Heart right ventricle (tissue), 16 donors: ENCODE measurements around the gene ZNF747. TPM values are rescaled to one million over a fixed set of nuclear protein-coding genes. Genes with fewer than 3 reads are reported as not detected.

Experiments used
- ATAC-seq, 8 donors: fragments of 200-7000 bp; cut with Tn5 transposase; one replicate each; pipeline ENCODE4 v1.9.1; 2020; ENCODE audit warnings: mild to moderate bottlenecking in 8 of 8, moderate library complexity in 8 of 8, moderate number of reproducible peaks in 1 of 8
- DNase-seq, 2 donors: peaks; one replicate each; pipeline ENCODE4 v3.0.0-alpha.2; 2020
- H3K27ac ChIP-seq, 10 donors: fragments of 200-600 bp; sonication (generic) in 2 of 10; one replicate each; pipeline versions ENCODE4 v1.5.0 to v1.8.0; 2020 to 2022; ENCODE audit warnings: mild to moderate bottlenecking in 3 of 10
- H3K27me3 ChIP-seq, 7 donors: fragments of 200-600 bp; one replicate each; pipeline ENCODE4 v1.8.0; 2021 to 2022; ENCODE audit warnings: mild to moderate bottlenecking in 2 of 7
- H3K36me3 ChIP-seq, 9 donors: fragments of 200-600 bp; sonication (generic) in 1 of 9; one replicate each; pipeline versions ENCODE4 v1.5.0 to v1.8.0; 2020 to 2022; ENCODE audit warnings: mild to moderate bottlenecking in 2 of 9
- H3K4me1 ChIP-seq, 9 donors: fragments of 200-600 bp; sonication (generic) in 1 of 9; one replicate each; pipeline versions ENCODE4 v1.5.0 to v1.8.0; 2020 to 2022; ENCODE audit warnings: mild to moderate bottlenecking in 4 of 9
- H3K4me3 ChIP-seq, 10 donors: fragments of 200-600 bp; sonication (generic) in 2 of 10; one replicate each; pipeline versions ENCODE4 v1.5.0 to v1.8.0; 2020 to 2022; ENCODE audit warnings: mild to moderate bottlenecking in 7 of 10, moderate library complexity in 2 of 10
- H3K9me3 ChIP-seq, 11 donors: fragments of 200-600 bp in 10 of 11; sonication (generic) in 2 of 11; one replicate each; pipeline versions ENCODE4 v1.5.0 to v1.8.0; 2013 to 2022; ENCODE audit warnings: mild to moderate bottlenecking in 2 of 11, control low read depth in 1 of 11, moderate library complexity in 1 of 11
- CTCF ChIP-seq, 9 donors: fragments of 200-600 bp; sonication (generic) in 2 of 9; IDR thresholded peaks; one replicate each; pipeline versions ENCODE4 v1.5.0 to v1.8.0; 2021 to 2022; ENCODE audit warnings: antibody characterized with exemption in 9 of 9, mild to moderate bottlenecking in 5 of 9, moderate library complexity in 1 of 9
- WGBS, 2 donors: extraction: QIAGEN DNeasy Blood & Tissue Kit; methylation state at CpG; one replicate each; pipeline ENCODE4 v1.1.7; 2013; ENCODE audit warnings: inconsistent platforms in 1 of 2; 5-methylcytosine and 5-hydroxymethylcytosine counted together
- intact Hi-C, 10 donors: fragments of 100-400 bp; cut with DNase I; formaldehyde crosslinking; loops; one replicate each; pipeline versions ENCODE4 v1.11.1 to v1.14.2; 2022
- polyA plus RNA-seq, 2 donors: library from polyadenylated mRNA; stranded (reverse); fragments of 200-250 nt; gene quantifications; one replicate each; pipeline ENCODE4 v1.2.3, GENCODE V29; 2013
- total RNA-seq, 10 donors: library from RNA; stranded (reverse); fragmentation: NEBNext Ultra II Directional in 3 of 10; extraction: Animal tissue kit (Norgen Biotek cat#: 25700) in 3 of 10; gene quantifications; one replicate each; pipeline versions ENCODE4 v1.2.1 to v1.2.4, GENCODE V29; 2021 to 2023
- donor health status: Arrhythmogenic right ventricular cardiomyopathy.
- donor health status: ischemic (EF 13 %, LVEDD 7.1; RV severe dilation, severe dysfunction).
- donor health status: healthy with polysubstance abuse.
- donor health status: DM: no; HTN: yes; CAD: no.
- donor health status: DM: no; HTN: no; CAD: no.
- donor health status: ischemic (EF 25% LVEDD 6.9; RV normal size, moderate dysfunction).
- donor health status: ischemic (EF 25% LVEDD 5.7; RV mildly dilated, moderate dysfunction).
- donor health status: healthy.
- donor health status: DM: yes; HTN: yes; CAD: no.
- donor health status: Ischemic cardiomyopathy.
- donor health status: ischemic (EF 35%, LVEDD 5.7; RV mildly dilated, moderate dysfunction).
- donor health status: nonischemic (EF 11% LVEDD 7.7; RV severe dilation, severe dysfunction).
- donor health status: DM: yes; HTN: yes; CAD: no.
- donor health status: PGD.
- donor health status: ischemic (EF 29% LVEDD 5.4; RV normal size, mild dysfunction).
- donor health status: nonischemic (EF 23%, LVEDD 6.1; RV moderate dilation, normal function).

Gene ZNF747
- total and polyA plus RNA-seq, 12 donors = 8.5 to 14.3 (median 10.5) TPM

GRCh38 chr16:30554557-30555314 is 20.1 kb upstream of the ZNF747 start:
- WGBS, 2 donors = 94 to 96% methylated on average over 14 to 18 of the region's 18 CpGs
- Histone ChIP-seq H3K36me3 (peaks cover 0 to 40% (median 15%) of the 10 kb centered on the region in 9 donors), H3K9me3 (no peaks in the 10 kb centered on the region), H3K4me3 (no peak overlapping the region), H3K27me3 (no peaks in the 10 kb centered on the region), H3K27ac (peak overlapping the region in 2 of 10 donors; percentile 40 to 58), H3K4me1 (peaks cover 0 to 69% (median 48%) of the 10 kb centered on the region in 9 donors)
- no peak for DNase-seq
- intact Hi-C loops = no loop called here
- no peak for ATAC-seq
- no peak for TF ChIP-seq CTCF (IDR thresholded peaks at IDR 0.05)

- H3K4me1 ChIP-seq = peaks cover 0 to 69% (median 43%) of the 10 kb centered on the region in 9 donors
- WGBS, 2 donors = 81 to 86% methylated on average over 2 of the region's 2 CpGs
- H3K4me3 ChIP-seq = no peak overlapping the region
- no peak for TF ChIP-seq CTCF (IDR thresholded peaks at IDR 0.05)
- no peak for ATAC-seq
- intact Hi-C loops = loop anchor here in 1 of 10 donors (2.0 kb wide), 1 partner anchor 15 kb away; no protein-coding TSS in a partner anchor
- peak overlapping the region in 5 of 10 donors; percentile 35 to 68 (median 43) for H3K27ac ChIP-seq
- no peak for DNase-seq
- H3K27me3 ChIP-seq = no peaks in the 10 kb centered on the region
- H3K36me3 ChIP-seq = peaks cover 0 to 40% (median 15%) of the 10 kb centered on the region in 9 donors
- H3K9me3 ChIP-seq = no peaks in the 10 kb centered on the region
Measured at GRCh38 chr16:30553393-30553899, 18.8 kb upstream of the ZNF747 start.

- 74 to 78% methylated on average over 4 of the region's 4 CpGs for WGBS, 2 donors
- no peak overlapping the region for H3K4me3 ChIP-seq
- H3K27ac ChIP-seq = peak overlapping the region in 9 of 10 donors; percentile 2 to 68 (median 38)
- H3K9me3 ChIP-seq = no peaks in the 10 kb centered on the region
- H3K36me3 ChIP-seq = peaks cover 0 to 40% (median 15%) of the 10 kb centered on the region in 9 donors
- H3K4me1 ChIP-seq = peaks cover 0 to 70% (median 43%) of the 10 kb centered on the region in 9 donors
- DNase-seq (no peak), ATAC-seq (no peak)
- intact Hi-C loops = loop anchor here in 1 of 10 donors (2.0 kb wide), 1 partner anchor 14 kb away; no protein-coding TSS in a partner anchor
- H3K27me3 ChIP-seq = no peaks in the 10 kb centered on the region
- no peak for TF ChIP-seq CTCF (IDR thresholded peaks at IDR 0.05)
Measured at GRCh38 chr16:30552956-30553355, 18.3 kb upstream of the ZNF747 start.

GRCh38 chr16:30551781-30552180 is 17.1 kb upstream of the ZNF747 start:
- Histone ChIP-seq H3K36me3 (peaks cover 0 to 40% (median 15%) of the 10 kb centered on the region in 9 donors), H3K27ac (peak overlapping the region in 8 of 10 donors; percentile 2 to 68 (median 40)), H3K27me3 (no peaks in the 10 kb centered on the region), H3K4me3 (no peak overlapping the region), H3K4me1 (peaks cover 0 to 62% (median 33%) of the 10 kb centered on the region in 9 donors), H3K9me3 (no peaks in the 10 kb centered on the region)
- intact Hi-C loops = loop anchor here in 1 of 10 donors (2.0 kb wide), 1 partner anchor 13 kb away; no protein-coding TSS in a partner anchor
- ATAC-seq = no peak
- TF ChIP-seq CTCF (IDR thresholded peaks at IDR 0.05) = no peak
- WGBS, 2 donors = 74% methylated on average over 3 of the region's 3 CpGs
- DNase-seq = no peak
